Colonic mucosa (tissue), 4 donors: ENCODE data around the gene SOX6. TPM values are rescaled to one million over a fixed set of nuclear protein-coding genes. Genes with fewer than 3 reads are reported as not detected.

ENCODE experiments used
- DNase-seq: peaks from one replicate; pipeline ENCODE4 v3.0.0-alpha.2; 2020
- H3K27ac ChIP-seq: fragments of 200-600 bp; one replicate; pipeline ENCODE4 v1.8.0; 2021
- H3K27me3 ChIP-seq: fragments of 200-600 bp; one replicate; pipeline ENCODE4 v1.8.0; 2021
- H3K36me3 ChIP-seq: fragments of 200-600 bp; one replicate; pipeline ENCODE4 v1.8.0; 2021
- H3K4me1 ChIP-seq: fragments of 200-600 bp; one replicate; pipeline ENCODE4 v1.8.0; 2021; ENCODE audit warnings: mild to moderate bottlenecking
- H3K4me3 ChIP-seq: fragments of 200-600 bp; one replicate; pipeline ENCODE4 v1.8.0; 2021
- H3K9ac ChIP-seq, 2 donors: one replicate each; pipeline ENCODE4 v1.7.0; 2013; ENCODE audit warnings: control low read depth in 2 of 2, low read depth in 2 of 2, low read length in 2 of 2
- H3K9me3 ChIP-seq: fragments of 200-600 bp; one replicate; pipeline ENCODE4 v1.8.0; 2021
- intact Hi-C: fragments of 100-400 bp; cut with DNase I; formaldehyde crosslinking; loops from one replicate; pipeline ENCODE4 v1.14.1; 2022
- total RNA-seq, 2 donors: library from RNA; stranded (reverse); fragmentation: NEBNext Ultra II Directional in 1 of 2; extraction: Animal tissue kit (Norgen Biotek cat#: 25700) in 1 of 2; gene quantifications; one replicate each; pipeline ENCODE4 v1.2.1, GENCODE V29; 2021
- TF ChIP-seq, protein P1 (sequence below): fragments of 200-600 bp; IDR thresholded peaks from one replicate; pipeline ENCODE4 v1.8.0; 2022; ENCODE audit warnings: antibody characterized with exemption, mild to moderate bottlenecking
- donor health status: healthy.
- donor health status: DM: no; HTN: no; CAD: no.
- donor health status: DM: no; HTN: no; CAD: no.

Gene SOX6
- total RNA-seq, 2 donors from 2014 or later, result 2.1 to 3.0 TPM

DNA sequence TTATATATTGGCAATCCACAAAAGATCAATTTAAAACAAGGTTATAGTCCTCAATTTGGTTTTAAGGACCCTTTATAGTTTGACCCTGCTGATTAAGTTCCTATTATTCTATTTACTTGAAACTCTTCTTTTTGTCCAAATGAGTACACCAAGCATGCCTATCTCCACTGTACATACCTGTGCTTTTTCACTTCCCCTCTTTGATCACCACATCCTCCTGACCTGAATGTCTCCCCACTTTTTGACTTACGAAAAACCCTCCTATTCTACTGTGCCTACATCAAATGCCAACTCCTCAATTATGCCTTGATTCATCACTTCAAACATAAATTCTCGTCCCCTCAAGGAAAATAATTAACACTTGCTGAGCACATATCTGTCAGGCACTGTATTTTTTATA, 113.5 kb downstream of the SOX6 start:
- TF ChIP-seq, protein P1, sequence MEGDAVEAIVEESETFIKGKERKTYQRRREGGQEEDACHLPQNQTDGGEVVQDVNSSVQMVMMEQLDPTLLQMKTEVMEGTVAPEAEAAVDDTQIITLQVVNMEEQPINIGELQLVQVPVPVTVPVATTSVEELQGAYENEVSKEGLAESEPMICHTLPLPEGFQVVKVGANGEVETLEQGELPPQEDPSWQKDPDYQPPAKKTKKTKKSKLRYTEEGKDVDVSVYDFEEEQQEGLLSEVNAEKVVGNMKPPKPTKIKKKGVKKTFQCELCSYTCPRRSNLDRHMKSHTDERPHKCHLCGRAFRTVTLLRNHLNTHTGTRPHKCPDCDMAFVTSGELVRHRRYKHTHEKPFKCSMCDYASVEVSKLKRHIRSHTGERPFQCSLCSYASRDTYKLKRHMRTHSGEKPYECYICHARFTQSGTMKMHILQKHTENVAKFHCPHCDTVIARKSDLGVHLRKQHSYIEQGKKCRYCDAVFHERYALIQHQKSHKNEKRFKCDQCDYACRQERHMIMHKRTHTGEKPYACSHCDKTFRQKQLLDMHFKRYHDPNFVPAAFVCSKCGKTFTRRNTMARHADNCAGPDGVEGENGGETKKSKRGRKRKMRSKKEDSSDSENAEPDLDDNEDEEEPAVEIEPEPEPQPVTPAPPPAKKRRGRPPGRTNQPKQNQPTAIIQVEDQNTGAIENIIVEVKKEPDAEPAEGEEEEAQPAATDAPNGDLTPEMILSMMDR, result no peak
- Histone ChIP-seq H3K36me3 (no peaks in the 10 kb centered on the region), H3K27ac (no peak overlapping the region), H3K27me3 (no peaks in the 10 kb centered on the region), H3K9me3 (no peaks in the 10 kb centered on the region), H3K9ac (no peak overlapping the region), H3K4me3 (no peak overlapping the region), H3K4me1 (no peaks in the 10 kb centered on the region)
- intact Hi-C loops, result no loop called here
- no peak for DNase-seq

DNA sequence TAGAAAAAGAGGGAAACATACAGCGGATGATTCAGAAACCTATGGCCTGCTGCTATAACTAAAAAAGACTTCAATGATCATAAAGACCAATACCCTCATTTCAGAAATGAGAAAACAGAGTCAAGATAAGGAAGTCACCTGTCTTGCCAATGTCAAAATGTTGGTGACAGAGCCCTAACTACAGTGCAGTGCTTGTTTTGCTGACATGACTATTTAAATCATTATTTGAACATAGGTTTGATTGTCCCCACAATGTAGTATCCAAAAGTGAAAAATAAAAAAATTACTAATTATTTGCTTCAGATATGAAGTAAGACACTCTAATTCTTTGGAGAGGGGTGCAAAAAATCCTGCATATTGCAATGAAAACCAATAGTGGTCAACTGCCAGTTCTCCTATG, 115.7 kb downstream of the SOX6 start:
- intact Hi-C loops, result no loop called here

DNA sequence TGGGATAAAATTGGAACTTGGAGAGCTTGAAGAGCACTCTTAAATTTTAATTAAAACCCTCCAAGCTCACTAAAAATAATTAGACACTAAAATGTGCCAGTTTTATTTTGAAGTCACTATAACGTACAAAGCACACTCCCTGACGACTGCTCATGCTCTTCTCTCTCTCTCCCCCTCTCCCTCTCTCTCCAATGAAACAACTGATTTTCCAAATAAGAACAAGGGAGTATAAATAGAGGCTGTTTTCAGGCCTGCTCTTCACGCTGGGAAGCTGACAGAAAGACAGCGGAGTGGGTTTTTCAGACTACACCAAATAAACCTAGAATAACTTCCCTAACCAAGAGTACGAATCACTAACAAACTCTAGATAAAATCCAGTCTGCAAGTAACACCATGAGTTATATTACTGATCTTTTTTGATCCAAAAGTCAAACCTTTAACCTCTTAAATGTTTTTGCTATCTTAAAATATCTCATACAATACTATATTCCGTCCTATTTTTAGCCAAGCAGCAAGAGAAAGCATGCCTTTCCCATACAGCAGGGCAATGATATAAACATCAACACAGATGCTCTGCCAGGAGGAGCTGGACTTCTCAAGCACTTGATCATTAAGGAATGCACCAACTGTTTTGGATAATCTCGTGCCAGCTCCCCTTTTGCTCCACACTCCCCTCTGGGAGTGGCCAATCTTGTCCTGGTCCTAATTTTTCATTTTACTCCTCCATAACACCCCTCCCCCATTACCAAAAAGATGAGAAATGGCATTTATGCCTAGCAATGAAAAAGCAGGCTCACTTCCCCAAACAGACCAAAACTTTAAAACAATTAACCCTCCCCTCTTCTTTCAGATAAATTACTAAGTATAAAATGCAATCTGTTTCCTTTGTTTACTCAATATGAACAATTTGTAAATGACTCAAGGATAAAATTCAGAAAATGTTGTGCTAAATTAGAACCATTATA, 116.9 kb downstream of the SOX6 start:
- Histone ChIP-seq H3K4me1 (no peaks in the 10 kb centered on the region), H3K9me3 (no peaks in the 10 kb centered on the region), H3K9ac (no peak overlapping the region), H3K36me3 (no peaks in the 10 kb centered on the region), H3K27me3 (no peaks in the 10 kb centered on the region), H3K4me3 (no peak overlapping the region), H3K27ac (no peak overlapping the region)
- DNase-seq, result no peak
- TF ChIP-seq, protein P1, result no peak
- intact Hi-C loops, result no loop called here

More for the DNA sequence above, 115.7 kb downstream of the SOX6 start:
- TF ChIP-seq, protein P1, result no peak
- no peaks in the 10 kb centered on the region for H3K4me1 ChIP-seq
- no peaks in the 10 kb centered on the region for H3K36me3 ChIP-seq
- no peaks in the 10 kb centered on the region for H3K9me3 ChIP-seq
- H3K27me3 ChIP-seq, result no peaks in the 10 kb centered on the region
- no peak overlapping the region for H3K27ac ChIP-seq
- H3K9ac ChIP-seq, result no peak overlapping the region
- DNase-seq, result no peak
- no peak overlapping the region for H3K4me3 ChIP-seq

DNA sequence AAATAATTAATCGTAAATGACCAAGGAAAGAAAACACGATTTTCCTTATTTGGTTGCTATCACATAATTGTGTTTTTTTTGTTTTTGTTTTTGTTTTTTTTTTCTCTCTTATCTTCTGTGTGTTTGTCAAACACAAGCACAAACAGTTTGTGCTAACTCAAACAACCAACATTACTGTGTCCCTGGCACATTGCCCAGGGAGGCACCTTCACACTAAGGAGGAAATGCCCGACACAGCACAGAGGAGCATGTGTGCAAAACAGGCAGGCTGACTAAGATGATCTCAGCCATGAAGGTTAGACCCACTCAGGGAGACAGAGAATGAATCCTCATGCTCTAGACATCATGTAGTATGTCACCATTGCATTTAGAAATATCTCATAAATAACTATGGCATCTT, 130.1 kb downstream of the SOX6 start:
- Histone ChIP-seq H3K9ac (no peak overlapping the region), H3K4me1 (no peaks in the 10 kb centered on the region), H3K4me3 (no peak overlapping the region), H3K27ac (no peak overlapping the region), H3K27me3 (no peaks in the 10 kb centered on the region), H3K9me3 (no peaks in the 10 kb centered on the region), H3K36me3 (no peaks in the 10 kb centered on the region)
- peak; percentile 89 for DNase-seq
- TF ChIP-seq, protein P1, result no peak
- intact Hi-C loops, result no loop called here

DNA sequence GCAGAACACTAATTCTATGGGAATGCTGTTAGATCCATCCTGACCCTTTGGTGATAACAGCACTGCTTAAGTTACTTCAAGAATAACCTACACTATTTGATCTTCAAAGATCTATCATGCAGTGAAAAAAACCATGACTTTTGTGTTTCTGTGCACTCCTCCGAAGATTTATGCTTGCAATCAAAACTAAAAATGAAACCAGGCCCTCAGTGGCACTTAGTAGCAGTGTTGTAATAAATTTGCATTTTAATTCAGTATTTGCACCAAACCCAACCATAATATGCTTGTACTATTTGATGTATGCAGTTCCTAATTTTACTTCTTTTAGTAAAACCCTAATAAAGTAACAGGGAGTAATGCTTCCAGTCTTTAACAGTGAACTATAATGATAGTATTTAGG, 130.7 kb downstream of the SOX6 start:
- Histone ChIP-seq H3K4me3 (no peak overlapping the region), H3K27me3 (no peaks in the 10 kb centered on the region), H3K9me3 (no peaks in the 10 kb centered on the region), H3K4me1 (no peaks in the 10 kb centered on the region), H3K9ac (no peak overlapping the region), H3K27ac (no peak overlapping the region), H3K36me3 (no peaks in the 10 kb centered on the region)
- no peak for DNase-seq
- TF ChIP-seq, protein P1, result no peak
- intact Hi-C loops, result no loop called here
